GM19372 (cell line): ENCODE data around the gene FNDC3B.
A peak's percentile ranks its signal among the peaks of the same experiment; 100 is the strongest.

Source experiments
- ATAC-seq: cut with Tn5 transposase; IDR thresholded peaks from one replicate; pipeline ENCODE4 v1.9.1; 2021; ENCODE audit warnings: mild to moderate bottlenecking, low read depth, moderate library complexity; ENCODE audit not compliant: unreplicated experiment

The FNDC3B gene

GRCh38 chr3:172071780-172072330, 32.5 kb downstream of the FNDC3B start:
- no peak for ATAC-seq

- no peak for ATAC-seq
These were observed 33.2 kb downstream of the FNDC3B start for GRCh38 chr3:172072543-172072942.

GRCh38 chr3:172073262-172073915, 34.0 kb downstream of the FNDC3B start:
- ATAC-seq: no peak

GRCh38 chr3:172074032-172074431, 34.7 kb downstream of the FNDC3B start:
- no peak for ATAC-seq

- ATAC-seq: no peak
These were observed 35.2 kb downstream of the FNDC3B start for GRCh38 chr3:172074586-172074985.

GRCh38 chr3:172076212-172076611, 36.8 kb downstream of the FNDC3B start:
- no peak for ATAC-seq

- no peak for ATAC-seq
These were observed 37.9 kb downstream of the FNDC3B start for GRCh38 chr3:172077197-172077757.

- ATAC-seq: no peak
These were observed 38.9 kb downstream of the FNDC3B start for GRCh38 chr3:172078244-172078643.

GRCh38 chr3:172078721-172079120, 39.3 kb downstream of the FNDC3B start:
- ATAC-seq: no peak

GRCh38 chr3:172079326-172079976, 40.1 kb downstream of the FNDC3B start:
- no peak for ATAC-seq

- ATAC-seq: no peak
These were observed 41.1 kb downstream of the FNDC3B start for GRCh38 chr3:172080503-172080902.

GRCh38 chr3:172082269-172082668, 42.9 kb downstream of the FNDC3B start:
- ATAC-seq: no peak

GRCh38 chr3:172082820-172083513, 43.6 kb downstream of the FNDC3B start:
- ATAC-seq: no peak

- ATAC-seq: no peak
These were observed 44.6 kb downstream of the FNDC3B start for GRCh38 chr3:172083995-172084409.

GRCh38 chr3:172084871-172085556, 45.6 kb downstream of the FNDC3B start:
- no peak for ATAC-seq

GRCh38 chr3:172085557-172085895, 46.1 kb downstream of the FNDC3B start:
- ATAC-seq: no peak

- ATAC-seq: no peak
These were observed 46.7 kb downstream of the FNDC3B start for GRCh38 chr3:172086071-172086470.

GRCh38 chr3:172087198-172087597, 47.8 kb downstream of the FNDC3B start:
- no peak for ATAC-seq

GRCh38 chr3:172087602-172088580, 48.5 kb downstream of the FNDC3B start:
- peak; percentile 83 for ATAC-seq
